GM12878 (cell line): ENCODE results near the gene RBBP5. TPM values are rescaled to one million over a fixed set of nuclear protein-coding genes. Genes with fewer than 3 reads are reported as not detected.

Experiments
- ATAC-seq: fragments of 200-7000 bp; cut with Tn5 transposase; 3 replicates; pipeline ENCODE4 v1.9.1; 2020; ENCODE audit warnings: mild to moderate bottlenecking, moderate library complexity
- BruUV-seq: library from RNA; stranded (reverse); fragments of 400-500 nt; replicated peaks from 2 replicates; lab custom pipeline; 2021; lab: Mats Ljungman, UMichigan
- CTCF ChIA-PET: fragments of 300-600 bp; sonication (Branson Sonifier 250); formaldehyde crosslinking; extraction: SDS; loops from one replicate; lab custom pipeline; 2021; ENCODE audit warnings: inconsistent platforms; lab: Yijun Ruan, JAX
- POLR2A ChIA-PET: fragments of 350-600 bp; formaldehyde crosslinking; extraction: SDS; loops from one replicate; lab custom pipeline; 2021; ENCODE audit warnings: inconsistent platforms; lab: Charles Lee
- RAD21 ChIA-PET: fragments of 300-600 bp; sonication (Branson Sonifier 250); formaldehyde crosslinking; loops from one replicate; lab custom pipeline; 2023; ENCODE audit warnings: antibody characterized with exemption; ENCODE audit not compliant: unreplicated experiment; lab: Charles Lee
- SMC1A ChIA-PET: fragments of 300-600 bp; sonication (Branson Sonifier 250); formaldehyde crosslinking; loops from one replicate; lab custom pipeline; 2023; ENCODE audit not compliant: unreplicated experiment, uncharacterized antibody; lab: Charles Lee
- DNase-seq: peaks from one replicate; pipeline ENCODE4 v3.0.0-alpha.2; 2011; ENCODE audit warnings: low read depth, low spot score
- FAIRE-seq: peaks from 3 replicates; lab custom pipeline; 2011; peaks lifted over from hg19 to GRCh38; lab: Jason Lieb, UNC
- H2AFZ ChIP-seq: 2 replicates; pipeline ENCODE4 v1.6.0; 2011; ENCODE audit warnings: low read depth, low read length, control low read depth; ENCODE audit not compliant: control insufficient read depth
- H3K27ac ChIP-seq: 2 replicates; pipeline ENCODE4 v1.5.1; 2011; ENCODE audit warnings: control low read depth; ENCODE audit not compliant: control insufficient read depth, insufficient read depth
- H3K27me3 ChIP-seq, 2 experiments: replicated peaks in 1 of 2; 2 replicates each; pipeline versions ENCODE4 v1.6.0 to v1.6.1; 2011; ENCODE audit warnings: low read length in 1 of 2; ENCODE audit not compliant: control insufficient read depth in 2 of 2, insufficient read depth in 2 of 2
- H3K36me3 ChIP-seq, 2 experiments: 2 replicates each; pipeline ENCODE4 v1.5.1; 2011; ENCODE audit warnings: low read length in 1 of 2; ENCODE audit not compliant: control insufficient read depth in 2 of 2, insufficient read depth in 2 of 2
- H3K4me1 ChIP-seq: 2 replicates; pipeline ENCODE4 v1.6.1; 2011; ENCODE audit warnings: mild to moderate bottlenecking, low read length, moderate library complexity, mixed read lengths; ENCODE audit not compliant: control insufficient read depth, insufficient read depth
- H3K4me2 ChIP-seq: 2 replicates; pipeline ENCODE4 v1.6.0; 2011; ENCODE audit warnings: control low read depth; ENCODE audit not compliant: control insufficient read depth, insufficient read depth
- H3K4me3 ChIP-seq: fragments of 200-600 bp; sonication (generic); 2 replicates; pipeline ENCODE4 v1.5.1; 2016
- H3K79me2 ChIP-seq: 2 replicates; pipeline ENCODE4 v1.6.0; 2011; ENCODE audit warnings: low read length; ENCODE audit not compliant: control insufficient read depth, insufficient read depth
- H3K9ac ChIP-seq: 2 replicates; pipeline ENCODE4 v1.8.0; 2011; ENCODE audit warnings: low read length, control low read depth, mixed read lengths; ENCODE audit not compliant: control insufficient read depth, insufficient read depth
- H3K9me3 ChIP-seq: replicated peaks from 3 replicates; pipeline ENCODE4 v1.5.1; 2011; ENCODE audit warnings: mild to moderate bottlenecking, low read length; ENCODE audit not compliant: control insufficient read depth, insufficient read depth
- H4K20me1 ChIP-seq: 2 replicates; pipeline ENCODE4 v1.6.0; 2011; ENCODE audit not compliant: control insufficient read depth, insufficient read depth
- BMI1 ChIP-seq: fragments of 450-650 bp; IDR thresholded peaks from 2 replicates; pipeline ENCODE4 v1.6.1; 2016; ENCODE audit warnings: mild to moderate bottlenecking, moderate library complexity, borderline replicate concordance
- GATAD2B ChIP-seq: fragments of 450-650 bp; conservative IDR thresholded peaks from 2 replicates; pipeline ENCODE4 v1.6.1; 2017; ENCODE audit warnings: low read depth, mild to moderate bottlenecking, moderate library complexity
- MAX ChIP-seq: IDR thresholded peaks from 2 replicates; pipeline ENCODE4 v1.6.1; 2012; ENCODE audit warnings: low read depth, low read length, improper control_type of control experiment
- NR2F1 ChIP-seq: fragments of 450-650 bp; conservative IDR thresholded peaks from 2 replicates; pipeline ENCODE4 v1.6.1; 2017; ENCODE audit warnings: mild to moderate bottlenecking
- USF2 ChIP-seq: IDR thresholded peaks from 2 replicates; pipeline ENCODE4 v1.6.1; 2011; ENCODE audit warnings: low read depth, low read length, improper control_type of control experiment, borderline replicate concordance
- WGBS: methylation state at CpG from one replicate; pipeline ENCODE4 v1.1.6; 2016; ENCODE audit warnings: low lambda C conversion rate; ENCODE audit not compliant: insufficient replicate concordance, insufficient coverage; ENCODE audit errors: missing lambda C conversion rate; 5-methylcytosine and 5-hydroxymethylcytosine counted together
- in situ Hi-C: fragments of 300-500 bp; cut with MboI; formaldehyde crosslinking; loops from 9 replicates; pipeline ENCODE4 v1.14.3; 2018; ENCODE audit warnings: mixed read lengths
- intact Hi-C: fragments of 100-400 bp; cut with micrococcal nuclease; formaldehyde crosslinking; loops from one replicate; pipeline ENCODE4 v1.14.2; 2022; ENCODE audit not compliant: unreplicated experiment
- polyA plus RNA-seq, 11 experiments: library from polyadenylated mRNA; depleted of rRNA in 4 of 11; unstranded in 6 of 11; stranded (reverse) in 5 of 11; fragments of >200 nt; fragmentation: Nextera tagmentation in 4 of 11; fragmentation: Illumina TruSeq in 1 of 11; extraction: Ambion mirVana in 4 of 11; extraction: Trizol in 1 of 11; gene quantifications; 1 replicate in 1 of 11; 2 replicates in 10 of 11; pipeline versions ENCODE4 v1.2.1 to v1.2.3, GENCODE V29; 2011 to 2016; ENCODE audit warnings: inconsistent platforms in 2 of 11, missing spikeins in 2 of 11, low read depth in 1 of 11
- total RNA-seq, 4 experiments: library from RNA; depleted of rRNA in 3 of 4; stranded (reverse); fragments of >200 nt in 3 of 4; fragmentation: Illumina TruSeq in 1 of 4; extraction: Trizol in 1 of 4; gene quantifications; 2 replicates each; pipeline versions ENCODE4 v1.2.1 to v1.2.3, GENCODE V29; 2013 to 2021
- TF ChIP-seq, protein P1 (sequence below): fragments of 450-650 bp; IDR thresholded peaks from 2 replicates; pipeline ENCODE4 v1.6.1; 2017; ENCODE audit warnings: antibody characterized with exemption, mild to moderate bottlenecking, moderate library complexity

Gene RBBP5
- total and polyA plus RNA-seq, 10 of the 15 experiments (the other 5 are each of a cell fraction or from before 2014, with no cell fraction given): 10.0 to 20.6 (median 14.8) TPM

DNA sequence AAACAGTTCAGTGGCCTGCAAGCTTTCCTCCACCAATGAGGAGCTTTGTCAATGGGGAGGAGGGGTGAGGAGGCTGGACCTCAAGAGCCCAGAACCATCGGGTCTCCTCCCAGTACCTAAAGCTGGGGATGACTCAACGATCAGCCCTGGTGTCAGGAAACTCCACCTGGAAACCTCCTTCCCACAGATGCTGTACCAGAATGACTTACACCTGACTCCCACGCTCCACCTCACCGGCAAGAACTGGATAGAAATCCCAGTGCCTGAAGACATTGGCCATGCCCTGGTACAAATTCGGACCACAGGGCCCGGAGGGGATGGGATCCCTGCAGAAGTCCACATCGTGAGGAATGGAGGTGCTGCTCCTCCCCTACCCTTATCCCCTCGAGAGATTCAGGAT is 48.9 kb downstream of the RBBP5 start:
- no peak for FAIRE-seq
- ATAC-seq: no peak
- Histone ChIP-seq H3K79me2 (no peaks in the 10 kb centered on the region), H3K9ac (no peak overlapping the region), H2AFZ (no peak overlapping the region), H3K4me1 (no peaks in the 10 kb centered on the region), H4K20me1 (no peaks in the 10 kb centered on the region), H3K4me3 (no peak overlapping the region), H3K4me2 (no peak overlapping the region), H3K36me3 (no peaks in the 10 kb centered on the region), H3K9me3 (no peaks in the 10 kb centered on the region), H3K27ac (no peak overlapping the region), H3K27me3 (no peaks in the 10 kb centered on the region)
- ChIA-PET SMC1A (interaction anchor here (1.0 kb wide), 1 partner anchor 11 kb away, joined by 3 read pairs; no protein-coding TSS in a partner anchor), POLR2A (no interaction called here), CTCF (interaction anchor here (1.6 to 8.9 kb wide), 2 partner anchors 11 to 184 kb away, joined by 4 to 65 read pairs; no protein-coding TSS in a partner anchor), RAD21 (interaction anchor here (0.5 to 1.0 kb wide), 3 partner anchors 11 to 183 kb away, joined by 3 read pairs; no protein-coding TSS in a partner anchor)
- BruUV-seq: no TSS peak
- TF ChIP-seq MAX (no peak), NR2F1 (no peak), USF2 (no peak), BMI1 (no peak), GATAD2B (no peak)
- TF ChIP-seq, protein P1, sequence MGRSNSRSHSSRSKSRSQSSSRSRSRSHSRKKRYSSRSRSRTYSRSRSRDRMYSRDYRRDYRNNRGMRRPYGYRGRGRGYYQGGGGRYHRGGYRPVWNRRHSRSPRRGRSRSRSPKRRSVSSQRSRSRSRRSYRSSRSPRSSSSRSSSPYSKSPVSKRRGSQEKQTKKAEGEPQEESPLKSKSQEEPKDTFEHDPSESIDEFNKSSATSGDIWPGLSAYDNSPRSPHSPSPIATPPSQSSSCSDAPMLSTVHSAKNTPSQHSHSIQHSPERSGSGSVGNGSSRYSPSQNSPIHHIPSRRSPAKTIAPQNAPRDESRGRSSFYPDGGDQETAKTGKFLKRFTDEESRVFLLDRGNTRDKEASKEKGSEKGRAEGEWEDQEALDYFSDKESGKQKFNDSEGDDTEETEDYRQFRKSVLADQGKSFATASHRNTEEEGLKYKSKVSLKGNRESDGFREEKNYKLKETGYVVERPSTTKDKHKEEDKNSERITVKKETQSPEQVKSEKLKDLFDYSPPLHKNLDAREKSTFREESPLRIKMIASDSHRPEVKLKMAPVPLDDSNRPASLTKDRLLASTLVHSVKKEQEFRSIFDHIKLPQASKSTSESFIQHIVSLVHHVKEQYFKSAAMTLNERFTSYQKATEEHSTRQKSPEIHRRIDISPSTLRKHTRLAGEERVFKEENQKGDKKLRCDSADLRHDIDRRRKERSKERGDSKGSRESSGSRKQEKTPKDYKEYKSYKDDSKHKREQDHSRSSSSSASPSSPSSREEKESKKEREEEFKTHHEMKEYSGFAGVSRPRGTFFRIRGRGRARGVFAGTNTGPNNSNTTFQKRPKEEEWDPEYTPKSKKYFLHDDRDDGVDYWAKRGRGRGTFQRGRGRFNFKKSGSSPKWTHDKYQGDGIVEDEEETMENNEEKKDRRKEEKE: no peak
- in situ Hi-C loops (no loop called here), intact Hi-C loops (no loop called here)
- DNase-seq: no peak
- WGBS: 13% methylated on average over 8 of the region's 8 CpGs
